ENCODE results near the gene CAPN2. TPM values are rescaled to one million over a fixed set of nuclear protein-coding genes. Genes with fewer than 3 reads are reported as not detected.
"Not testable (repeated sequence)": the region's sequence is repeated elsewhere in the genome, so short reads cannot be mapped to it uniquely, and the experiment has no call there.

The CAPN2 gene
- total RNA-seq, 2 experiments from 2014 or later: 31.1 to 33.1 TPM

DNA sequence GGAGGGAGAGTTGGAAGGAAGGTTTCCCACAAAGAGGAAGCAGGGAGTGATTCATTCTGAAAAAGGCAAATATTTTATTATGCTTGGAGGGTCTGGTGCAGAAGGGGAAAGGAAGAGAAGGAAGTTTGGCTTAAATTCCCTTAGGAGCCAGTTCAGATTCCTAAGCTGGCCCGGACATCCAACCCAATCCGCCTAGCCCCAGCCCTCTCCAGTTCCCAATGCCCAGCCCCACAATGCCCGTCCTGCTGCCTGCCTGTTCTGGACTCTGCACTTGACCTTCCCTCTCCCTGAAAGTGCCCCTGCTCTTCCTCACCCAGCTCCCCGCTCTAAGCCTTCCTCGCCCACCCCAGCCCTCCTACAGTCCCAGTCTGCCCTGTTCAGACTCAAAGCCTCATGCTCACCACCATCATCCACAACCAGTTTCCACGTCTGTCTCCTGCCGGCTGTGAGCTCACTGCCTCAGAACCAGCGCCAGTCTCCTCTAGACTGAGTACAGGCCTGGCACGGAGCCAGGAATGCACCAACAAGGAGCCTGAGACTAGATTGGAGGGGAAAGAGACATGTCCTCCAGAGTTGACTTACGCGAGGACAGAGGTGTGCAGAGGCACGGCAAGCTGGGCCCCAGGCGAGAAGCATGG, 18.9 kb downstream of the CAPN2 start:
- Mint-ChIP-seq H3K4me1 (peaks cover 33% of the 10 kb centered on the region), H3K4me3 (no peak overlapping the region)
- POLR2A ChIA-PET: no interaction called here

DNA sequence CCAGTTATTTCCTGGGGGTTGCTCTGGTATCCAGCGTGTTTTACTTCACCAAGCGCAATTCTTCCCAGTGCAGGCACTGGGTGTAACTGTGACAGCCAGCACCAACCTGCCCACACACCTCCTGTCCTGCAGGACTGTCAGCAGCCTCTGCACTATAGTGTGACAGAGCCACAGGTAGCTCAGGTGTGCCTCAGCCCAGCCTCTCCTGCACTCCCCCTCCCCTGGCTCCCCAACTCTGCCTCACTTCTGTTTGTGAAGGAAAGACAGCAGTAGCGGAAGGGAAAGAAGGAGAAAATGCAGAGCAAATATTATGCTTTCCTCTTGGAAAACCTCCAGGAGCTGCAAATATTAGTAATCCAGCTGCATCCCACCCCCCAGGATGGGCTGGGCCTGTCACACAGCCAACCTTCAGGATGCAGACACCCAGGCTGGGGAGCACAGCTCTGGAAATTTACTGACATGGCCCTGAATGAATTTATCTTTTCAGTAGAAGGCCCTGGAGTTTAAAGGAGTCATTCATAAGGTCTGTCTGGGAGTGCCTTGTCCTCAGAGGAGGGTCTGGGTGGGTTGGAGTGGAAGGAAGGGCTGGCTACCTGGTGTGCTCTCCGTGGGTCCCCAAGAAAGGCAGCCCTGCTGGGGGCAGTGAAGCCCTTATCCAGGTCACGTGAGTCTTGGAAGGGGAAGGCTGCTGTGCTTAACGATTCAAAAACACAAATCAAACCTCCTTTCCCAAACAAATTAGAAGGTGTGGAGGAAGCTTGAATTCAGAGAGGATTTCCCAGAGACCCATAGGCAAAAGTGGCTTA, 20.9 kb downstream of the CAPN2 start:
- peaks cover 14% of the 10 kb centered on the region for H3K4me1 Mint-ChIP-seq
- H3K9me3 Mint-ChIP-seq (ENCODE audit: low read depth): no peaks in the 10 kb centered on the region
- no peak overlapping the region for H3K27ac Mint-ChIP-seq
- H3K4me3 Mint-ChIP-seq: no peak overlapping the region
- POLR2A ChIA-PET: no interaction called here
- intact Hi-C loops (cut with DNase I, micrococcal nuclease): no loop called here
- H3K36me3 Mint-ChIP-seq (ENCODE audit: low read depth): peaks cover 4% of the 10 kb centered on the region
- DNase-seq: no peak
- CTCF ChIA-PET: interaction anchor here (0.5 to 1.2 kb wide), 4 partner anchors 16 to 104 kb away, joined by 3 to 4 read pairs (median 3); no protein-coding TSS in a partner anchor
- no peak for ATAC-seq
- H3K27me3 Mint-ChIP-seq: no peaks in the 10 kb centered on the region

More for the DNA sequence above, 18.9 kb downstream of the CAPN2 start:
- CTCF ChIA-PET: interaction anchor here (5.9 kb wide), 1 partner anchor 18 kb away, joined by 39 read pairs; no protein-coding TSS in a partner anchor
- DNase-seq (no peak), ATAC-seq (no peak)
- no peaks in the 10 kb centered on the region for H3K27me3 Mint-ChIP-seq
- no peaks in the 10 kb centered on the region for H3K9me3 Mint-ChIP-seq (ENCODE audit: low read depth)
- H3K27ac Mint-ChIP-seq: no peak overlapping the region
- intact Hi-C loops (cut with DNase I, micrococcal nuclease): no loop called here
- H3K36me3 Mint-ChIP-seq (ENCODE audit: low read depth): peaks cover 4% of the 10 kb centered on the region

DNA sequence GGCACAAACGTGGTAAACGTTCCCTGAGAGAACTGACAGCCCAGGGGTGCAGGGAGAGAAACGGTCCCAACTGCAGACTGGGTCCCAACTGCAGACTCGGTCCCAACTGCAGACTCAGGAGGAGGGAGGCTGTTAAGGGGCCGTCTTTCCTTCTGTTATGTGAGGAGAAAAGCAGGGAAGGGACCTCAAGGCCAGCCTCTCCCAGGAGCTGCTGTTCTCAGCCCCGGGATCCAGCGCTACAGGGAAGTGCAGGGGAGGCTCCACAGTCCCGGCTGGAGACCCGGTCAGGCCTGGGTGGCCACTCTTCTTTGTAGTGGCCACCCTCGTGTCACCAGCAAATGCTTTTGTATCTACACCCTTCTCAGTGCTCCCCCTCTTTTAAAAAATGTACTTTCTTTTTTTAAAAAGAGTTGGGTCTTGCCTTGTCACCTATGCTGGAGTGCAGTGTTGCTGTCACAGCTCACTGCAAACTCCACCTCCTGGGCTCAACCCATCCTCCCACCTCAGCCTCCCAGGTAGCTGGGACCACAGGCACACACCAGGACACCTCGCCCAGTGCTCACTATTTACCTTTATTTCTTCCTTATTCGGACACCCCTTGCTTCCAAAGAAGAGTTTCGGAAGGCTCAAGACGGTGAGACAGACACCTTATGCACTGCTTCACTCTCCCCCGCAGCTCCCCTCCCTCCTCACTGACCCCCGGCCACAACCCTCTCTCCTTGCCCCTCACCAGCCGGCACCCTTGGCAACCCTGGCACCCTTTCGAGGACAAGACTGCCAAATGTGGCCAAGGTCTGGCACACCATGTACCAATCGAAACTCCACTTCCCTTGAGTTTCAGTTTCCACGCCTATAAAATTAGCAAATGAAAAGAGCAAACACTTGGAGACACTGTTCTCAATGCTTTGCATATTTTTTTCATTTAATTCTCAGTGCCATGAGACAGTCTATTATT, 21.8 kb downstream of the CAPN2 start:
- peaks cover 10% of the 10 kb centered on the region for H3K4me1 Mint-ChIP-seq
- peaks cover 6% of the 10 kb centered on the region for H3K36me3 Mint-ChIP-seq (ENCODE audit: low read depth)
- H3K4me3 Mint-ChIP-seq: no peak overlapping the region
- H3K27me3 Mint-ChIP-seq: no peaks in the 10 kb centered on the region
- no peaks in the 10 kb centered on the region for H3K9me3 Mint-ChIP-seq (ENCODE audit: low read depth)
- ATAC-seq (no peak), DNase-seq (no peak)
- ChIA-PET CTCF (interaction anchor here (0.7 to 1.1 kb wide), 3 partner anchors 15 to 35 kb away, joined by 3 to 4 read pairs (median 3); no protein-coding TSS in a partner anchor), POLR2A (no interaction called here)
- intact Hi-C loops (cut with DNase I, micrococcal nuclease): no loop called here
- no peak overlapping the region for H3K27ac Mint-ChIP-seq

DNA sequence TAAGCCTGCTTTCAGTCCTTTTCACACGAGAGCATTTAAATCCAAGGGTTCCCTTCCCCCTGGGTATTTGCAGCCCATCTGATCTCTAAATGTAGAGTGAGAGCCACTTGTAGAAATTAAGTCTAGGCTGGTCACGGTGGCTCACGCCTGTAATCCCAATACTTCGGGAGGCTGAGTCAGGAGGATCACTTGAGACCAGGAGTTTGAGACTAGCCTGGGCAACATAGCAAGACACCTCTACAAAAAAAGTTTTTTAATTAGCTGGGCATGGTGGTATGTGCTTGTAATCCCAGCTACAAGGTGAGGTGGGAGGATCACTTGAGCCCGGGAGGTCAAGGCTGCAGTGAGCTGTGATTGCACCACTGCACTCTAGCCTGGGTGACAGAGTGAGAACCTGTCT, 24.3 kb downstream of the CAPN2 start:
- POLR2A ChIA-PET: interaction anchor here (0.7 kb wide), 1 partner anchor 516 kb away, joined by 5 read pairs; no protein-coding TSS in a partner anchor
- intact Hi-C loops (cut with DNase I, micrococcal nuclease): not testable (repeated sequence)

DNA sequence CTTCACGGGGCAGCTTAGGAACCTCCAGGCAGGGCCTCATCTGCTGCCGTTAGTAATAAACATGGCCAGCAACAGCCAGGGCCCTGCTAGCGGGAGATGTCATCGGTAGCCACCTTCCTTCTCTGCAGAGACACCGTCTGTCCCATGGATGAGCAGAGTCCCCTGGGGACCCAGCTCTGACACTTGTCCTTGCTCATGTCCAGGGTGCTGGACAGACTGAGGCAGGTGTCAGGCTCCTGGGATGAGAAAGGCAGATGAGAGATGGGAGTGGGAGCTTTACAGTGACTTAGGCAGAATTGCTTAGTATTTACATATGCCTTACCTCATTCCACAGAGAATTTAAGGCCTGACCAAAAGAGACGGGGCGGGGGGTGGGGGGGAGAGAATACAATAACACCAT, 25.0 kb downstream of the CAPN2 start:
- intact Hi-C loops (cut with DNase I, micrococcal nuclease): no loop called here
- H3K9me3 Mint-ChIP-seq (ENCODE audit: low read depth): no peaks in the 10 kb centered on the region
- ChIA-PET CTCF (interaction anchor here (0.7 to 1.3 kb wide), 5 partner anchors 9 to 42 kb away, joined by 3 to 7 read pairs (median 4); no protein-coding TSS in a partner anchor), POLR2A (interaction anchor here (0.7 kb wide), 1 partner anchor 517 kb away, joined by 5 read pairs; no protein-coding TSS in a partner anchor)
- peaks cover 3% of the 10 kb centered on the region for H3K36me3 Mint-ChIP-seq (ENCODE audit: low read depth)
- no peaks in the 10 kb centered on the region for H3K27me3 Mint-ChIP-seq
- H3K4me1 Mint-ChIP-seq: no peaks in the 10 kb centered on the region
- no peak overlapping the region for H3K4me3 Mint-ChIP-seq
- DNase-seq (no peak), ATAC-seq (no peak)
- H3K27ac Mint-ChIP-seq: no peak overlapping the region

More for the DNA sequence above, 24.3 kb downstream of the CAPN2 start:
- DNase-seq; H3K4me1 Mint-ChIP-seq; H3K27ac Mint-ChIP-seq; H3K27me3 Mint-ChIP-seq; ATAC-seq; H3K4me3 Mint-ChIP-seq; CTCF ChIA-PET; H3K36me3 Mint-ChIP-seq (ENCODE audit: low read depth); H3K9me3 Mint-ChIP-seq (ENCODE audit: low read depth): not testable (repeated sequence)

DNA sequence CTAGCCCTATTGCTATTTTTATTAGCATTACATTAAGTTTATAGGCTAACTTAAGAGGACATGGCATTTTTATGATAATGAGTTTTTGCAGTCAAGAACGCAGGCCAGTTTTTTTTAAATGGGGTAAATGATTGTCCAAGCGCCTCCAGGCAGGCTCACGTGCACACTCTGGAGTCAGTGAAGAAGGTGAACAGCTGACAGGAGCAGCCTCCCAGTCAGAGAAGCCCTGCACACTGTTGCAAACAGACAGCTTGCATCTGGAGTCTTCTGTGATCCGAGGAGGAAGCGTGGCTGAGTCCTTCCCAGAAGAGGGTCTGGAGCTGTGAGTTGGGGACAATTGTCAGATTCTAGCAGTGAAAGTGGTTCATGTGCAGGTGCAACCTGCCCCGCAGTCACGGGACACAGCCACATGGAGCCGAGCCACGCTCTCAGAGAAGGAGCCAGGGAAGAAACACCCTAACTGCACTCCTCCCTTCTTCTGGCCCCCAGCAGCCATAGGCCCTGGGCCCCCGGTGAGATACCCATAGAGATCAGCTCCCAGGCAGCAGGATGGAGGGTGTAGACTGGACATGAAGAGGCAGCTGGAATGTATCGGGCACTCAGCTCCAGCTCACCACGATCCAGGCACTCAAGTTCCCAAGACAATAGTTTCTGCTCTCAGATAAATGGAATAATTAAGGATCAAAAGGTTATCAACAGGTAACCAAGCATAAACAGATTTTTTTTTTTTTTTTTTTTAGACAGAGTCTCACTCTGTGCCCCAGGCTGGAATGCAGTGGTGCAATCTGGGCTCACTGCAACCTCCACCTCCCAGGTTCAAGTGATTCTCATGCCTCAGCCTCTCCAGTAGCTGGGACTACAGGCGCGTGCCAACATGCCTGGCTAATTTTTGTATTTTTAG, 26.4 kb downstream of the CAPN2 start:
- ChIA-PET CTCF (interaction anchor here (0.6 to 1.7 kb wide), 11 partner anchors 9 to 312 kb away, joined by 3 to 7 read pairs (median 3); no protein-coding TSS in a partner anchor), POLR2A (no interaction called here)

DNA sequence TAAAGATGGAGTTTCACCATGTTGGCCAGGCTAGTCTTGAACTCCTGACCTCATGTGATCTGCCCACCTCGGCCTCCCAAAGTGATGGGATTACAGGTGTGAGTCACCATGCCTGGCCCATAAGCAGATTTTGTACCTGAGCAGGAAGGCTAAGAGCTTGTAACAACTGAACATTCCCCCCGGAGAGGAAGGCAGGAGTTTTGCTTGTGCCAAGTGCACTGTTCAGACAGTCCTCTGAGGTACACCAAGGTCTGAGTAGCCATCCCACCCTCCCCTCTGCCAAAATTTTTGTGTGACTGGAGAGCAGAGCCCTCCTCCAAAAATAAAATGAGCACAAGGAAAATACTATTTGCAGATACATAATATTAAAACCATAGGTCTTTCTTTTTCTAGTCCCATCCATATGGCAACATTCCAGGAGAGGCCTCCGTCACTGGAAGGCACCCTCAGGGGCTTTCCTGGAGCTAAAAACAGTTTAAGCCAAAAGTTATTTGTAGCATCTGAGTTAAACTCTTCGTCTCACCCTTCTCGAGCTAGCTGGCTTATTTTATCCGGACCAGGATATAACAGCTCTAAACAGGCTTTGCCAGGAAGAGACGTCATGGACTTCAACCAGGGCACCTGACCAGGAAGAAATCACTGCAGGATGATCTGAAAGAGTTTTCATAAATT, 27.2 kb downstream of the CAPN2 start:
- H3K27ac Mint-ChIP-seq: no peak overlapping the region
- POLR2A ChIA-PET: no interaction called here
- no peak for DNase-seq
- intact Hi-C loops (cut with DNase I, micrococcal nuclease): no loop called here
- no peak overlapping the region for H3K4me3 Mint-ChIP-seq
- ATAC-seq: no peak
- H3K27me3 Mint-ChIP-seq: no peaks in the 10 kb centered on the region
- H3K9me3 Mint-ChIP-seq (ENCODE audit: low read depth): no peaks in the 10 kb centered on the region
- H3K4me1 Mint-ChIP-seq: no peaks in the 10 kb centered on the region
- peaks cover 5% of the 10 kb centered on the region for H3K36me3 Mint-ChIP-seq (ENCODE audit: low read depth)
- CTCF ChIA-PET: interaction anchor here (0.6 to 1.7 kb wide), 4 partner anchors 9 to 87 kb away, joined by 3 to 7 read pairs (median 4); no protein-coding TSS in a partner anchor

More for the DNA sequence above, 26.4 kb downstream of the CAPN2 start:
- Mint-ChIP-seq H3K27me3 (no peaks in the 10 kb centered on the region), H3K4me3 (no peak overlapping the region), H3K4me1 (no peaks in the 10 kb centered on the region), H3K27ac (no peak overlapping the region), H3K36me3 (ENCODE audit: low read depth) (peaks cover 5% of the 10 kb centered on the region), H3K9me3 (ENCODE audit: low read depth) (no peaks in the 10 kb centered on the region)
- ATAC-seq (no peak), DNase-seq (no peak)
- intact Hi-C loops (cut with DNase I, micrococcal nuclease): no loop called here

DNA sequence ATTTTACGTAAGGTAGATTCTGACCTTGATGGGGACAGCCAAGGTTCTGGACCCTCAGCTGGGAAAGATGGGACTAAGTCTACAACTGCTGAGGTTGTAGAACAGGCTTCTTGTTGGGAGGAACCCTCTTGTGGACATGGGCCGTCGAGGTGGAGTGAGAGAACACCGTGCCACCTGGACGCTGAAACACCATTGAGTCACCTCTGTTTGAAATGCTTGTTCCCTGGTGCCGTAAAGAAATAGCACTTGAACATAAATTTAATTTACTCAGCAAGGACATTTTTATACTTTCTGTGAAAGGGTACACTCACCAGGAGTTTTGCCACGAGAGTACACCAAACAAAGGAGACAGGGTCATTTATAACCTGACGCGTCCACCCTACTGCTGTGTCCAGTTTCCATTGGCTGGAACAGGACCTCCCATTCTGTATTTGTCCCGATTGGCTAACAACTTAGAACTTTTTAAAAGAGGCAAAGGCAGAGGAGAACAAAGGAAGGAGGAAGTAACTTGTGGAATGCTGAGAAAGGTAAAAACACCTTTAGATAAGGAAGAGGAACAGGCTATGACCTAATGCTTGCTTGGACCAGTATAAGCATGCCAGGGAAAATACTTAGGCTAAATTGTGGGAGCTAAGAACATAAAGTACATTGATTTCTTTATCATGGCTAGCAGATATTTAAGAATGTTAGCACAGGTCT, 27.8 kb downstream of the CAPN2 start:
- ATAC-seq; H3K27me3 Mint-ChIP-seq; POLR2A ChIA-PET; H3K36me3 Mint-ChIP-seq (ENCODE audit: low read depth); H3K4me3 Mint-ChIP-seq; DNase-seq; H3K9me3 Mint-ChIP-seq (ENCODE audit: low read depth); intact Hi-C loops (cut with DNase I, micrococcal nuclease); H3K27ac Mint-ChIP-seq; H3K4me1 Mint-ChIP-seq: not testable (repeated sequence)
- CTCF ChIA-PET: interaction anchor here (0.6 to 1.7 kb wide), 6 partner anchors 8 to 651 kb away, joined by 3 to 7 read pairs (median 4); no protein-coding TSS in a partner anchor

DNA sequence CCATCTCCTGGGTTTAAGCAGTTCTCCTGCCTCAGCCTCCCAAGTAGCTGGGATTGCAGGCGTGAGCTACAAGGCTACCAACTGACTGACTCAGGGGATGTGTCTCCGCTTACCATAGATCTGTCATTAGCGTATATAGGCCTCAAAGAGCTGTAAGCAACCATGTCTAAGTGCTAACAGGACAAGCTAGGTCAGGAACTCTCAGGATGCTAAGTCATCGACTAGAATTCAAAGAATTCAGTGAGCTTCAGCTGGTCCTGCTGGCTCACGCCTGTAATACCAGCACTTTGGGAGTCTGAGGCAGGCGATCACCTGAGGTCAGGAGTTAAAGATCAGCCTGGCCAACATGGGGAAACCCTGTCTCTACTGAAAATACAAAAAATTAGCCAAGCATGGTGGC, 29.5 kb downstream of the CAPN2 start:
- Mint-ChIP-seq H3K27me3 (no peaks in the 10 kb centered on the region), H3K4me1 (no peaks in the 10 kb centered on the region), H3K36me3 (ENCODE audit: low read depth) (peaks cover 7% of the 10 kb centered on the region), H3K27ac (no peak overlapping the region), H3K9me3 (ENCODE audit: low read depth) (no peaks in the 10 kb centered on the region), H3K4me3 (no peak overlapping the region)
- ChIA-PET POLR2A (no interaction called here), CTCF (interaction anchor here (0.5 to 1.6 kb wide), 3 partner anchors 14 to 43 kb away, joined by 3 to 6 read pairs (median 3); no protein-coding TSS in a partner anchor)
- ATAC-seq: no peak
- no peak for DNase-seq
- intact Hi-C loops (cut with DNase I, micrococcal nuclease): no loop called here

Measured in activated CD4-positive, alpha-beta T cell treated with anti-CD3 and anti-CD28 coated beads for 36 hours (primary cell).